ENCODE results near the gene ULK4. TPM values are rescaled to one million over a fixed set of nuclear protein-coding genes. Genes with fewer than 3 reads are reported as not detected.

The ULK4 gene
- total RNA-seq, 1 donor from 2014 or later: 8.4 TPM

DNA sequence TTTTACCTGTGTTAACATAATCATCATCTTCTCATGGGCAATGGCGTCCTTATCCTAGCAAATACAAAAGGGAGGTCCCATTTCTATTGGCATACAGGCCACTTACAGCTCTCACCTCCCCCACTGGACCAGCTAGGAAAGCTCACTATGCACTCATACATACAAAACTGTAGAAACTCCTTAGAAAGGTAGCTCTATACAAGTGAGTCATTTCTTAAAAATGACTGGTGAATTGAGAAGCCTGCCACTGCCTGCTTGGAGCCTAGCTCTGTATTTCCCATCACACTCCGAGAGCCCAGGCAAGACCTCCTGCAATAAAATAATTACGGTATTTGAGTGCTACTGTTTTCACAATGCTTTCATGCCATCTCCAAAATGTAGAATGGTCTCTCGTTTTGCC is 321.8 kb downstream of the ULK4 start:
- Histone ChIP-seq H3K27ac (ENCODE audit: low read depth, low read length) (no peak overlapping the region), H3K9me3 (ENCODE audit: control insufficient read depth in 3 of 3, low read length in 3 of 3) (no peaks in the 10 kb centered on the region), H3K9ac (ENCODE audit: low read depth in 1 of 3, low read length in 3 of 3) (no peak overlapping the region), H3K4me3 (ENCODE audit: low read length in 3 of 3) (no peak overlapping the region), H3K27me3 (ENCODE audit: control insufficient read depth in 3 of 3, insufficient read depth in 3 of 3, low read length in 3 of 3) (no peaks in the 10 kb centered on the region), H3K36me3 (ENCODE audit: control insufficient read depth in 3 of 3, insufficient read depth in 3 of 3, low read length in 3 of 3) (no peaks in the 10 kb centered on the region), H3K4me1 (ENCODE audit: control insufficient read depth in 3 of 3, insufficient read depth in 3 of 3, low read length in 3 of 3) (no peaks in the 10 kb centered on the region)

DNA sequence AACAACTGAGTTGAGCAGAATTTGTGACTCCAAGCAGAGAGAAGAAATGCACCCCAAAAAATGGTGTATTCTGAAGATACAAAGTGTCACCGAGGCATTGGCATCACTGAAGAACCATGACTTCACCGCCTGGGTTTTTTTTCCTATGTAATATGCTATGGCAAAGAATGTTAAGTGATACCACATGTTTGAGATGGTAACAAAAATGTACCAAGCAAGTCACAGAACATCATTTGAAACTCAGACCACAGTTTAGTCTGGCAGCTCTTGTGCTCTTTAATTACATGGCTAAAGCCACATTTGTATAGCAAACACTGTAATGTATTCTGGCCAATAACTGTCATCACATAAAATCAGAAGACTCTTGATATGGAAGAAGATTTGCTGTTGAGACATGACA is 323.5 kb downstream of the ULK4 start:
- Histone ChIP-seq H3K36me3 (ENCODE audit: control insufficient read depth in 3 of 3, insufficient read depth in 3 of 3, low read length in 3 of 3) (no peaks in the 10 kb centered on the region), H3K9ac (ENCODE audit: low read depth in 1 of 3, low read length in 3 of 3) (no peak overlapping the region), H3K27ac (ENCODE audit: low read depth, low read length) (no peak overlapping the region), H3K27me3 (ENCODE audit: control insufficient read depth in 3 of 3, insufficient read depth in 3 of 3, low read length in 3 of 3) (no peaks in the 10 kb centered on the region), H3K9me3 (ENCODE audit: control insufficient read depth in 3 of 3, low read length in 3 of 3) (no peaks in the 10 kb centered on the region), H3K4me3 (ENCODE audit: low read length in 3 of 3) (no peak overlapping the region), H3K4me1 (ENCODE audit: control insufficient read depth in 3 of 3, insufficient read depth in 3 of 3, low read length in 3 of 3) (no peaks in the 10 kb centered on the region)

DNA sequence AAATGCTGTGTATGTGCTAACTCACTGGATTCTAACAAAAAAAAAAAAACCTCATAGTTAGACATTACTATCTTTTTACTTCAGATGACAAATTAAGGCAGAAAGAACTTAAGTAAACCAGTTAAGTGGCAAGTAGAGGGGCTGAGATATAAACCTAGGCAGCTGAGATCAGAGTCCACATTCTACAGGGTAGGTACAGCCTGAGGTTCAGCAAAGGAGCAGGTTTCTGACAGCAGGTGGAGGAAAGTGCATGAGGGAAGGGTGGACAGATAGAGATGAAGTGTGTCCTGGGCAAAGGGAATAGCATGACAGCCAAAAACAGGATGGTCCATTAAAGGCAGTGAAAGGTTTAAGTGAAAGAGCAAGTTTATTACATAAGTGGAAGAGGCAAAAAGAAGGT is 329.2 kb downstream of the ULK4 start:
- Histone ChIP-seq H3K36me3 (ENCODE audit: control insufficient read depth in 3 of 3, insufficient read depth in 3 of 3, low read length in 3 of 3) (no peaks in the 10 kb centered on the region), H3K27ac (ENCODE audit: low read depth, low read length) (no peak overlapping the region), H3K4me1 (ENCODE audit: control insufficient read depth in 3 of 3, insufficient read depth in 3 of 3, low read length in 3 of 3) (peaks cover 0 to 4% (median 2%) of the 10 kb centered on the region in 3 donors), H3K27me3 (ENCODE audit: control insufficient read depth in 3 of 3, insufficient read depth in 3 of 3, low read length in 3 of 3) (no peaks in the 10 kb centered on the region), H3K9ac (ENCODE audit: low read depth in 1 of 3, low read length in 3 of 3) (no peak overlapping the region), H3K4me3 (ENCODE audit: low read length in 3 of 3) (no peak overlapping the region), H3K9me3 (ENCODE audit: control insufficient read depth in 3 of 3, low read length in 3 of 3) (no peaks in the 10 kb centered on the region)

DNA sequence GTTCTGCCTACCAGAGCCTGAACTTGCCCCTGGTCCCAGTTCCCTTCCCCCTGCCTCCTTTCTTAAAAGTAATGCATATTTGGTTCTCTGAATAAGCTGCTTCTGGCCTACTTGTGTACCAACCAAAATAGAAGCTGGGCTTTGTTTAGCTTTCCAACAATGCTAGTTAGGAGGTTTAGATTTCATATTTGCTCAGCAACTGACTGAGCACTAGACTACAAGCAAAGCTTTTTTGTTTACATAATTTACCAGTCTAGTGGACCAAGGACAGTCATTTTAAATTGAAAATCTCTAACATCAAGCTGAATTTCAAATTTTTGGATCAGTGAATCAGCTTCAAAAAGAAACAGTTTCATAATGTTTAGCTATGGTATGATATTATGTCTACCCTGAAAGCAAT is 331.2 kb downstream of the ULK4 start:
- Histone ChIP-seq H3K4me3 (ENCODE audit: low read length in 3 of 3) (no peak overlapping the region), H3K9me3 (ENCODE audit: control insufficient read depth in 3 of 3, low read length in 3 of 3) (no peaks in the 10 kb centered on the region), H3K27ac (ENCODE audit: low read depth, low read length) (no peak overlapping the region), H3K27me3 (ENCODE audit: control insufficient read depth in 3 of 3, insufficient read depth in 3 of 3, low read length in 3 of 3) (no peaks in the 10 kb centered on the region), H3K36me3 (ENCODE audit: control insufficient read depth in 3 of 3, insufficient read depth in 3 of 3, low read length in 3 of 3) (no peaks in the 10 kb centered on the region), H3K9ac (ENCODE audit: low read depth in 1 of 3, low read length in 3 of 3) (no peak overlapping the region), H3K4me1 (ENCODE audit: control insufficient read depth in 3 of 3, insufficient read depth in 3 of 3, low read length in 3 of 3) (peaks cover 0 to 4% (median 2%) of the 10 kb centered on the region in 3 donors)

DNA sequence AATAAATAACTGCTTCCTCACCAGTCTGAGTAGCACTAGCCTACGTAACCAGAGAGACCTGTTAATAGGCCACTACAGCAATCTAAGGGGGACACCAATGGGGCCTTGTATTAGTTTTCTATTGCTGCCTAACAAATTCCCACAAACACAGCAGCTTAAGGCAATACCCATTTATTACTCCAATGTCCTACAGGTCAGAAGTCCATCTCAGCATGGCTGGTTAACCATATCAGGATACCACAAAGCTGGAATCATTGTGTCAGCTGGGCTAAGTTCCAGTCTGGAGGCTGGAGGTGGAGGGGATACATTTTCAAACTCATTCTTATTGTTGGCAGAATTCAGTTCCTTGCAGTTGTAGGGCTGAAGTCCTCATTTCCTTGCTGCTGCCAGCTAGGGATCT is 331.9 kb downstream of the ULK4 start:
- Histone ChIP-seq H3K27ac (ENCODE audit: low read depth, low read length) (no peak overlapping the region), H3K9ac (ENCODE audit: low read depth in 1 of 3, low read length in 3 of 3) (no peak overlapping the region), H3K4me1 (ENCODE audit: control insufficient read depth in 3 of 3, insufficient read depth in 3 of 3, low read length in 3 of 3) (peaks cover 0 to 4% (median 2%) of the 10 kb centered on the region in 3 donors), H3K36me3 (ENCODE audit: control insufficient read depth in 3 of 3, insufficient read depth in 3 of 3, low read length in 3 of 3) (no peaks in the 10 kb centered on the region), H3K9me3 (ENCODE audit: control insufficient read depth in 3 of 3, low read length in 3 of 3) (no peaks in the 10 kb centered on the region), H3K27me3 (ENCODE audit: control insufficient read depth in 3 of 3, insufficient read depth in 3 of 3, low read length in 3 of 3) (no peaks in the 10 kb centered on the region), H3K4me3 (ENCODE audit: low read length in 3 of 3) (no peak overlapping the region)

DNA sequence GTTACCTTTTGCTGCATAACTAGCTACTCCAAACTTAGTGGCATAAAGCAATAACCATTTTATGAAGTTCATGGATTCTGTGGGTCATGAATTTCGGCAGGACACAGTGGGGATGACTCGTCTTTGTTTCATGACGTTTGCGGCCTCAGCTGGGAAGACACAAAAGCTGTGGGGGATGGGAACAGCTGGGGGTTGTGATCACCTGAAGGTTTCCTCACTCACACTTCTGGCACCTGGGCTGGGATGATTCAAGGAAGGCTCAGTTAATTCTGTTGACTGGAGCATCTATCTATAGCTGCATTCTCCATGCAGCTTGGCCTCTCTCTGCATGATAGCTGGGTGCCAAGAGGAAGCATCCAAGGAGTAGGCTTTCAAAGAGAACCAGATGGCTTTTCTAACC is 332.8 kb downstream of the ULK4 start:
- Histone ChIP-seq H3K9ac (ENCODE audit: low read depth in 1 of 3, low read length in 3 of 3) (no peak overlapping the region), H3K36me3 (ENCODE audit: control insufficient read depth in 3 of 3, insufficient read depth in 3 of 3, low read length in 3 of 3) (no peaks in the 10 kb centered on the region), H3K9me3 (ENCODE audit: control insufficient read depth in 3 of 3, low read length in 3 of 3) (no peaks in the 10 kb centered on the region), H3K27me3 (ENCODE audit: control insufficient read depth in 3 of 3, insufficient read depth in 3 of 3, low read length in 3 of 3) (no peaks in the 10 kb centered on the region), H3K4me1 (ENCODE audit: control insufficient read depth in 3 of 3, insufficient read depth in 3 of 3, low read length in 3 of 3) (peaks cover 0 to 4% (median 2%) of the 10 kb centered on the region in 3 donors), H3K4me3 (ENCODE audit: low read length in 3 of 3) (no peak overlapping the region), H3K27ac (ENCODE audit: low read depth, low read length) (no peak overlapping the region)

DNA sequence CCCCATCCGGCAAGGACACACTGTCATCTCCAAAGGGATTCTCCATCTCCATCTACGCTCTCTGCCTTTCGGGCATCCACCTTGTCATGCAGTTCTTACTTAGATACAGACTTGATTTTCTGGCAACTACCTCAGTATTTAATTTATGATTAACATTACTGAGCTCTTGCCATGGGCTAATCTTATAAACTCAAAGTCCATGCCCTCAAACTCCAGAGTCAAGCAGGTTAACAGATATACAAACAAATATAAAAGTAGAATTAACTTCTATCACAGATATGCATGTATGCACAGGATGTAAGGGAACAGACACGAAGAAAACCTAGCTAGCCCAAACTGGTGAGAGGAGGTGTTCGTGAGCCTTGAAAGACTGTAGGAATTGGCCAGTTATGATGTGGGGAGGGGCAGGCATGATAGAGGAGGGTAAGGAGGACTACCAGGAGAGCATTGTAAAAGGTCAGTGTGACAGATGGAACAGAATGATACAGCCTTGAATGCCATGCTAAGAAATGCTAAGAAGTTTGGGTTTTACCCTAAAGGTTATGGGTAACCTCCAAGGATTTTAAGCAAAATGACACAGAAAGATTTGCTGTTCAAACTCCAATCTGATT is 334.3 kb downstream of the ULK4 start:
- Histone ChIP-seq H3K4me1 (ENCODE audit: control insufficient read depth in 3 of 3, insufficient read depth in 3 of 3, low read length in 3 of 3) (peaks cover 0 to 4% (median 2%) of the 10 kb centered on the region in 3 donors), H3K36me3 (ENCODE audit: control insufficient read depth in 3 of 3, insufficient read depth in 3 of 3, low read length in 3 of 3) (no peaks in the 10 kb centered on the region), H3K4me3 (ENCODE audit: low read length in 3 of 3) (no peak overlapping the region), H3K9me3 (ENCODE audit: control insufficient read depth in 3 of 3, low read length in 3 of 3) (no peaks in the 10 kb centered on the region), H3K9ac (ENCODE audit: low read depth in 1 of 3, low read length in 3 of 3) (no peak overlapping the region), H3K27ac (ENCODE audit: low read depth, low read length) (no peak overlapping the region), H3K27me3 (ENCODE audit: control insufficient read depth in 3 of 3, insufficient read depth in 3 of 3, low read length in 3 of 3) (no peaks in the 10 kb centered on the region)

DNA sequence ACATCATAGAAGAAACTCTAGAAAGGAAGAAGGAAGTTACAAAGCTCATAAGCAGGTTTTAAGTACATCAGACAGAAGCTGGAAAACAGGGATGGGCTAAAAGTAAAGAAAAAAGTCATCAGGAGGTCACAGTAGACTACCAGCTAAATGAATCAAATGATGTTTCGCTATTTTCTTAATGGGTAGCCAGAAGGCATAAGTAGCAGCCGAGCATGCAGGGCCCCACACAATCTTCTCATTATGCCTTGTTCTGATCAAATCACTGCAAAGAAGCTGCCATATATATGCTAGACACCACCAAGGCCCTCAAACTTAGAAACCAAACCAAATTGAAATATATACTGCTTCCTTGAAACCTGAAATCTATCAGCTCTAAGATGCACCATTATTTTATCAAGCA is 349.1 kb downstream of the ULK4 start:
- Histone ChIP-seq H3K27me3 (ENCODE audit: control insufficient read depth in 3 of 3, insufficient read depth in 3 of 3, low read length in 3 of 3) (no peaks in the 10 kb centered on the region), H3K9me3 (ENCODE audit: control insufficient read depth in 3 of 3, low read length in 3 of 3) (no peaks in the 10 kb centered on the region), H3K4me1 (ENCODE audit: control insufficient read depth in 3 of 3, insufficient read depth in 3 of 3, low read length in 3 of 3) (no peaks in the 10 kb centered on the region), H3K9ac (ENCODE audit: low read depth in 1 of 3, low read length in 3 of 3) (no peak overlapping the region), H3K4me3 (ENCODE audit: low read length in 3 of 3) (no peak overlapping the region), H3K36me3 (ENCODE audit: control insufficient read depth in 3 of 3, insufficient read depth in 3 of 3, low read length in 3 of 3) (no peaks in the 10 kb centered on the region), H3K27ac (ENCODE audit: low read depth, low read length) (no peak overlapping the region)

DNA sequence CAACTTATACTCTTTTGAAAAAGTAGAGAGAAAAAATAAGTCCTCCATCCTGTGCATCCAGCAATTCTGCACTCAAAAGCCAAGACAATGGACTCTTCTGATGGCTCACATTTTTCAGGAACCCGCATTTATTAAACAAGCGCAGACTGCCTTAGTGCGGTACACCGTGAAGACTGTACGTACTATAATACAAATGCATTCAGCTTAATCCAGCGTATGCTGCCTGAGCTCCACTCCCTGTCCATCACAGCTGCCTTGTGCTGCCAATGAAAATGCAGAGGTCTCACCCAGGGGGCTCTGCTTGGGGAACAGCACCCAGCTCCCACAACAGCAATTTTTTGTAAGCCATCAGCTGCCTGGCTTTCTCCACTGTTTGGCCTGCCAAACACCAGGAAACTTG is 350.9 kb downstream of the ULK4 start:
- no peaks in the 10 kb centered on the region for H3K9me3 ChIP-seq (ENCODE audit: control insufficient read depth in 3 of 3, low read length in 3 of 3)

DNA sequence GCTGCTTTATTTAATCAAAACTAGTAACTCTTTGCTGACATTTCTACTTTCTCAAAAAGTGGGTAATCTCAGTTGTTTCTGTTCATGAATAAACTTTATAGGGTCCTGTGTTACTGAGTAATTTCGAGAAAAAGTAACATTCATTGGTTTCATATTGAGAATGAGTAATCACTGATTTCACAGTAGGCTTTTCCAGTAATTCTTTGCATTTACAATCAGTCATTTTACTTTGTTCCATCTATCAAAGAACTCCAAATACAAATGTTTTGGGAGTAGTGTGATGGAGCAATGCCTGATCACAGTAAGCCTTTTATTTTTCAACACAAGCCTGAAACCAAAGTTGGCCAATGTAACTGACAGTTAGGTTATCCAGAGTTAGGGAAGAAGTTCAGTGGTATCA is 353.6 kb downstream of the ULK4 start:
- no peaks in the 10 kb centered on the region for H3K36me3 ChIP-seq (ENCODE audit: control insufficient read depth in 3 of 3, insufficient read depth in 3 of 3, low read length in 3 of 3)
- no peaks in the 10 kb centered on the region for H3K9me3 ChIP-seq (ENCODE audit: control insufficient read depth in 3 of 3, low read length in 3 of 3)
- H3K9ac ChIP-seq (ENCODE audit: low read depth in 1 of 3, low read length in 3 of 3): no peak overlapping the region
- no peak overlapping the region for H3K4me3 ChIP-seq (ENCODE audit: low read length in 3 of 3)
- H3K27me3 ChIP-seq (ENCODE audit: control insufficient read depth in 3 of 3, insufficient read depth in 3 of 3, low read length in 3 of 3): no peaks in the 10 kb centered on the region
- H3K27ac ChIP-seq (ENCODE audit: low read depth, low read length): no peak overlapping the region
- no peaks in the 10 kb centered on the region for H3K4me1 ChIP-seq (ENCODE audit: control insufficient read depth in 3 of 3, insufficient read depth in 3 of 3, low read length in 3 of 3)

More for the DNA sequence above, 350.9 kb downstream of the ULK4 start:
- Histone ChIP-seq H3K27ac (ENCODE audit: low read depth, low read length) (no peak overlapping the region), H3K36me3 (ENCODE audit: control insufficient read depth in 3 of 3, insufficient read depth in 3 of 3, low read length in 3 of 3) (no peaks in the 10 kb centered on the region), H3K4me1 (ENCODE audit: control insufficient read depth in 3 of 3, insufficient read depth in 3 of 3, low read length in 3 of 3) (no peaks in the 10 kb centered on the region), H3K27me3 (ENCODE audit: control insufficient read depth in 3 of 3, insufficient read depth in 3 of 3, low read length in 3 of 3) (no peaks in the 10 kb centered on the region), H3K9ac (ENCODE audit: low read depth in 1 of 3, low read length in 3 of 3) (no peak overlapping the region), H3K4me3 (ENCODE audit: low read length in 3 of 3) (no peak overlapping the region)
